GM10266 (cell line): ENCODE data around the gene ALKBH5.
A peak's percentile ranks its signal among the peaks of the same experiment; 100 is the strongest.

Experiments
- DNase-seq: peaks from one replicate; pipeline ENCODE4 v3.0.0; 2012; ENCODE audit errors: extremely low spot score
- CTCF ChIP-seq: IDR thresholded peaks from 2 replicates; pipeline ENCODE4 v1.5.1; 2012; ENCODE audit warnings: mild to moderate bottlenecking, low read depth; ENCODE audit not compliant: control insufficient read depth, insufficient read depth; ENCODE audit errors: missing control alignments

ALKBH5 gene

DNA sequence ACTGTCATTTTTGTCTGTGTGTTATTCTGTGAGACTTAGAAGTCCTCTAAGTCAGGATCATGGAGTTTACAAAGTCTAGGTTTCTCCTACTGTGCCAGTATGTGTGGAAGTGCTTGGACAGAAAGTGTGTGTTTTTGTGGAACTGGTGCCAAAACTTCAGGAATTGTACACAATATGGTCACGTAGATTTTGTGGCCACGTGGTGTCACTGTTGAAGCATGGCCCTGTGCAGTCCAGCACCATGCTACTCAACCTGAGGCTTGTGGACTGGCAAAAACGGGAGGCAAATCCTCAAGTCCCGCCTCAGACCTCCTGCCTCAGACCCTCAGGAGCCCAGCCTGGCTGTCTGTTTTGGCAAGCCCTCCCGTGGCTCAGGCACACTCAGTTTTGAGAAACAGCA is 16.7 kb upstream of the ALKBH5 start:
- peak; percentile 37 for TF ChIP-seq CTCF
- no peak for DNase-seq

- TF ChIP-seq CTCF = no peak
- DNase-seq = no peak
These were observed 16.2 kb upstream of the ALKBH5 start for GRCh38 chr17:18167421-18167820.

- no peak for DNase-seq
- no peak for TF ChIP-seq CTCF
These were observed 10.9 kb upstream of the ALKBH5 start for GRCh38 chr17:18172531-18173278.

GRCh38 chr17:18173740-18174139 is 9.9 kb upstream of the ALKBH5 start:
- no peak for DNase-seq
- no peak for TF ChIP-seq CTCF

DNA sequence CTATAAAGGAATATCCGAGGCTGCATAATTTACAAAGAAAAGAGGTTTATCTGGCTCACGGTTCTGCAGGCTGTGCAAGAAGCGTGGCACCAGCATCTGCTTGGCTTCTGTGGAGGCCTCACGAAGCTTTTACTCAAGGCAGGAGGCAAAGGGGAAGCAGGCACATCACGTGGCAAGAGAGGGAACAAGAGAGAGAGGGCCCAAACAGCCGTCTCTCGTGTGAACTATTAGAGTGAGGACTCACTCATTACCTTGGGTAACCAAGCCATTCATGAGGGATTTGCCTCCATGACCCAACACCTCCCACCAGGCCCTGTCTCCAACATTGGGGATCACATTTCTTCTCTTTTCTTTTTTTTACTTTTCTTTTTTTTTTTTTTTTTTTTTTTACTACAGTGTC is 7.5 kb upstream of the ALKBH5 start:
- no peak for DNase-seq
- TF ChIP-seq CTCF = no peak

- no peak for TF ChIP-seq CTCF
- DNase-seq = no peak
These were observed 6.5 kb upstream of the ALKBH5 start for GRCh38 chr17:18177133-18177532.

GRCh38 chr17:18177722-18178121 is 5.9 kb upstream of the ALKBH5 start:
- TF ChIP-seq CTCF = no peak

More at GRCh38 chr17:18177722-18178121, 5.9 kb upstream of the ALKBH5 start:
- no peak for DNase-seq
